Endodermal cell (in vitro differentiated cells): ENCODE measurements around the gene ENTPD2. TPM values are rescaled to one million over a fixed set of nuclear protein-coding genes. Genes with fewer than 3 reads are reported as not detected.

Experiments
- DNase-seq: peaks from one replicate; pipeline ENCODE4 v3.0.0-alpha.2; 2017
- H3K27ac ChIP-seq: 2 replicates; pipeline ENCODE4 v1.5.1; 2013; ENCODE audit warnings: mild to moderate bottlenecking, low read depth, low read length, moderate library complexity
- H3K27me3 ChIP-seq: 2 replicates; pipeline ENCODE4 v1.6.1; 2013; ENCODE audit warnings: mild to moderate bottlenecking, low read length, moderate library complexity; ENCODE audit not compliant: insufficient read depth, control insufficient read depth, poor library complexity, severe bottlenecking
- H3K36me3 ChIP-seq: 2 replicates; pipeline ENCODE4 v1.7.0; 2013; ENCODE audit warnings: mild to moderate bottlenecking, low read length, moderate library complexity; ENCODE audit not compliant: control insufficient read depth, insufficient read depth
- H3K4me1 ChIP-seq: one replicate; pipeline ENCODE4 v1.7.0; 2013; ENCODE audit warnings: low read length; ENCODE audit not compliant: control insufficient read depth, insufficient read depth
- H3K4me3 ChIP-seq: 2 replicates; pipeline ENCODE4 v1.5.1; 2013; ENCODE audit warnings: mild to moderate bottlenecking, low read length, moderate library complexity
- H3K9ac ChIP-seq: 2 replicates; pipeline ENCODE4 v1.6.1; 2013; ENCODE audit warnings: mild to moderate bottlenecking, low read length, moderate library complexity; ENCODE audit not compliant: poor library complexity, severe bottlenecking; ENCODE audit errors: extremely low read depth
- H3K9me3 ChIP-seq: 2 replicates; pipeline ENCODE4 v1.6.1; 2013; ENCODE audit warnings: mild to moderate bottlenecking, low read length, moderate library complexity; ENCODE audit not compliant: control insufficient read depth
- H3K27ac Mint-ChIP-seq: 2 replicates; pipeline ENCODE4 v1.8.0; 2020; ENCODE audit warnings: mixed read lengths
- H3K27me3 Mint-ChIP-seq: 2 replicates; pipeline ENCODE4 v1.8.0; 2021; ENCODE audit warnings: mild to moderate bottlenecking, mixed read lengths; ENCODE audit not compliant: insufficient read depth
- H3K36me3 Mint-ChIP-seq: 2 replicates; pipeline ENCODE4 v1.8.0; 2020; ENCODE audit warnings: low read depth, mixed read lengths
- H3K4me1 Mint-ChIP-seq: 2 replicates; pipeline ENCODE4 v1.8.0; 2020; ENCODE audit warnings: mixed read lengths
- H3K4me3 Mint-ChIP-seq: 2 replicates; pipeline ENCODE4 v1.8.0; 2020; ENCODE audit warnings: mild to moderate bottlenecking, moderate library complexity, mixed read lengths
- H3K9me3 Mint-ChIP-seq: 2 replicates; pipeline ENCODE4 v1.8.0; 2020; ENCODE audit warnings: mild to moderate bottlenecking, mixed read lengths
- WGBS, 2 experiments: methylation state at CpG; one replicate each; pipeline versions ENCODE4 v1.1.5 to v1.1.7; 2013; ENCODE audit warnings: missing lambda C conversion rate in 2 of 2, mixed read lengths in 1 of 2; ENCODE audit not compliant: insufficient coverage in 1 of 2, insufficient read length in 1 of 2; 5-methylcytosine and 5-hydroxymethylcytosine counted together
- total RNA-seq, 2 donors: library from RNA; stranded (reverse); fragmentation: NEBNext Ultra II Directional in 1 of 2; extraction: Animal tissue kit (Norgen Biotek cat#: 25700) in 1 of 2; gene quantifications; 2 replicates in 1 of 2; 3 replicates in 1 of 2; pipeline ENCODE4 v1.2.1, GENCODE V29; 2021
- TF ChIP-seq, protein P1 (sequence below): fragments of 200-600 bp; sonication (generic); conservative IDR thresholded peaks from 2 replicates; pipeline ENCODE4 v1.5.0; 2021; ENCODE audit warnings: antibody characterized with exemption, mild to moderate bottlenecking

Gene ENTPD2
- total RNA-seq, 2 donors from 2014 or later, result 1.2 to 2.4 TPM

DNA sequence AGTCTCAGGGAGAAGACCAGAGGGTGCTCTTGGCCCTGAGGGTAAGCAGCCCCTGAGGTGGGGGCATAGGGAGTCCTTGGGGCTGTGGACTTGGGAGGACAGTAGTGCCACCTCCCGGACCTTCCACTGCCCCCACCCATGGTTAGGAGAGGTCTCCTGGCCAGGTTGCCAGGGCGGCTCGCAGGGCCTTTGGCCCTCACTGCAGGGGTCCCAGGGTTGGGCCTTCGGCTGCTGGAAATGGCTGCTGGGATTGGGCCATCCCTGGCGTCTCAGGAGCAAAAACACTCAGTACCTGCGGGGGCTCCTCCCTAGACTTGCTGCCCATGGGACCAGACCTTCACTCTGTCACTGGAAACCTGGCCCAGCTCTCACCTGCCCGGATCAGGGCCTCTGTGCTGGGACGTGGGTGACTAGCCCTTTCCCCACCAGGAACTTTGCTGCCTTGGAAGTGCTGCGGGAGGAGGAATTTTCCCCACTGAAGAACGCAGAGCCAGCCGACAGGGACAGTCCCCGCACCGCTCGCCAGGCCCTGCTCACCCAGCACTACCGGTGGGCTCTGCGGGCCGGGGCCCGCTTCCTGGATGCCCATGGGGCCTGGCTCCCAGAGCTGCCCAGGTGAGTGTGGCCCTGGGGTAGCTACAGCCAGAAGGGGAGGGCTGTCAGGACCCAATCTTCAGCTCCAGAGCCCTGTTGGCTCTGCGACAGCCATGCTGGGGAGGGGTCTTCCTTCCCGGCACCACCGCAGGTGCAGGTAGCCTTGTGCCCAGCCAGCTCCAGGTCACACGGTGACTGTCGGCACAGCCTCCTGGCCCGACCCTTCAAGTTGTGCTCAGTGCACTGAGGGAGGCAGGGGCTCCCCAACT, 26.6 kb upstream of the ENTPD2 start:
- WGBS, 2 experiments, result 89 to 94% methylated on average over 20 to 24 of the region's 24 CpGs
- no peaks in the 10 kb centered on the region for H3K9me3 ChIP-seq
- H3K27ac ChIP-seq, result no peak overlapping the region
- no peaks in the 10 kb centered on the region for H3K9me3 Mint-ChIP-seq
- no peaks in the 10 kb centered on the region for H3K4me1 ChIP-seq
- H3K27me3 Mint-ChIP-seq, result peaks cover 34% of the 10 kb centered on the region
- DNase-seq, result peak; percentile 46
- peaks cover 37% of the 10 kb centered on the region for H3K27me3 ChIP-seq
- no peak overlapping the region for H3K4me3 ChIP-seq
- no peak overlapping the region for H3K4me3 Mint-ChIP-seq
- H3K27ac Mint-ChIP-seq, result no peak overlapping the region
- no peaks in the 10 kb centered on the region for H3K36me3 Mint-ChIP-seq
- H3K4me1 Mint-ChIP-seq, result no peaks in the 10 kb centered on the region
- no peaks in the 10 kb centered on the region for H3K36me3 ChIP-seq
- H3K9ac ChIP-seq, result no peak overlapping the region
- TF ChIP-seq, protein P1, sequence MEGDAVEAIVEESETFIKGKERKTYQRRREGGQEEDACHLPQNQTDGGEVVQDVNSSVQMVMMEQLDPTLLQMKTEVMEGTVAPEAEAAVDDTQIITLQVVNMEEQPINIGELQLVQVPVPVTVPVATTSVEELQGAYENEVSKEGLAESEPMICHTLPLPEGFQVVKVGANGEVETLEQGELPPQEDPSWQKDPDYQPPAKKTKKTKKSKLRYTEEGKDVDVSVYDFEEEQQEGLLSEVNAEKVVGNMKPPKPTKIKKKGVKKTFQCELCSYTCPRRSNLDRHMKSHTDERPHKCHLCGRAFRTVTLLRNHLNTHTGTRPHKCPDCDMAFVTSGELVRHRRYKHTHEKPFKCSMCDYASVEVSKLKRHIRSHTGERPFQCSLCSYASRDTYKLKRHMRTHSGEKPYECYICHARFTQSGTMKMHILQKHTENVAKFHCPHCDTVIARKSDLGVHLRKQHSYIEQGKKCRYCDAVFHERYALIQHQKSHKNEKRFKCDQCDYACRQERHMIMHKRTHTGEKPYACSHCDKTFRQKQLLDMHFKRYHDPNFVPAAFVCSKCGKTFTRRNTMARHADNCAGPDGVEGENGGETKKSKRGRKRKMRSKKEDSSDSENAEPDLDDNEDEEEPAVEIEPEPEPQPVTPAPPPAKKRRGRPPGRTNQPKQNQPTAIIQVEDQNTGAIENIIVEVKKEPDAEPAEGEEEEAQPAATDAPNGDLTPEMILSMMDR, result no peak

DNA sequence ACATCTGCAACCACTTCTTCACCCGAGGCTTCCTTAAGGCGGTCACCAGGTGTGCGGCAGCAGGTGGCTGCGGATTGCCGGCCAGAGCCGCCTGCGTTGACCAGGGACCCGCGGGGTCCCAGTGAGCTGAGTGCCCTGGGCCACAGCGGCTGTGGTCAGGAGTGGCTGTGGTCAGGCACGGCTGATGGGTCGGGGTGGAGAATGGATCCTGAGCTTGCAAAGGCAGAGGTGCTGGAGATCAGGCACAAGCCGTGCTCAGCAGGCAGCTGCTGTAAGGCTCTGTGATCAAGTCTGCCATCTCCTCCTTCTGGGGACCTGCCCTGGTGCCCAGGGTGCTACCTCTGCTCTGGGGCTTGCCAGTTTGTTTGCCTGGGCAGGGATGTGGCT, 25.5 kb upstream of the ENTPD2 start:
- no peak overlapping the region for H3K27ac Mint-ChIP-seq
- no peaks in the 10 kb centered on the region for H3K9me3 ChIP-seq
- no peaks in the 10 kb centered on the region for H3K9me3 Mint-ChIP-seq
- DNase-seq, result no peak
- H3K27ac ChIP-seq, result no peak overlapping the region
- H3K27me3 Mint-ChIP-seq, result peaks cover 36% of the 10 kb centered on the region
- H3K27me3 ChIP-seq, result peaks cover 37% of the 10 kb centered on the region
- WGBS, 2 experiments, result 85 to 86% methylated on average over 11 to 13 of the region's 13 CpGs
- H3K4me3 ChIP-seq, result no peak overlapping the region
- TF ChIP-seq, protein P1, result no peak
- no peaks in the 10 kb centered on the region for H3K4me1 Mint-ChIP-seq
- no peak overlapping the region for H3K4me3 Mint-ChIP-seq
- H3K36me3 ChIP-seq, result no peaks in the 10 kb centered on the region
- no peaks in the 10 kb centered on the region for H3K36me3 Mint-ChIP-seq
- no peaks in the 10 kb centered on the region for H3K4me1 ChIP-seq
- H3K9ac ChIP-seq, result no peak overlapping the region

DNA sequence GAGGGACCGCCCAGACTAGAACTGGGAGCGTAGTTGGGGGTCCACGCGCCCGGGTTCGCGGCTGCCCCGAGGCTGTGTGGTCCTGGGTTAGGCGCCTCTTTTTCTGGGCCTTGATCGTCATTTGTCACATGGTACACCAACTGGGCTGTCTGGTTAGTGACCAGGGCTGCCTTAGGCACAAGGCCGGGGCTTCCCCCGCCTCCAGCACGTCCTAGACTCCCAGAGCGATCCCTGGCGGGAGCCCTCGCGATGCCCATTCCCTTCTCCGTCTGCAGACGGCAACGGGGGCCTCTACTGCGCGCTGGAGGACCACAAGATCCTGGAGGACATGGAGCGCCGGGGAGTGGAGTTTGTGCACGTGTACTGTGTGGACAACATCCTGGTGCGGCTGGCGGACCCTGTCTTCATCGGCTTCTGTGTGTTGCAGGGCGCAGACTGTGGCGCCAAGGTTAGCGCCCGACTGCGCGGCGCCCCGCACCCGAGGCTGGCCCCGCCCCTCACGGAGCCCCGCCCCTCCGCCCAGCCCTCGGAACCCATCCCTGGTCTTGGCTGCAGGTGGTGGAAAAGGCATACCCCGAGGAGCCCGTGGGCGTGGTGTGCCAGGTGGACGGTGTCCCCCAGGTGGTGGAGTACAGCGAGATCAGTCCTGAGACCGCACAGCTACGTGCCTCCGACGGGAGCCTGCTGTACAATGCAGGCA, 25.0 kb upstream of the ENTPD2 start:
- TF ChIP-seq, protein P1, result no peak
- no peaks in the 10 kb centered on the region for H3K4me1 ChIP-seq
- Mint-ChIP-seq H3K4me1 (no peaks in the 10 kb centered on the region), H3K27ac (no peak overlapping the region), H3K27me3 (peaks cover 38% of the 10 kb centered on the region), H3K9me3 (no peaks in the 10 kb centered on the region), H3K4me3 (peak overlapping the region; percentile 50), H3K36me3 (no peaks in the 10 kb centered on the region)
- peaks cover 37% of the 10 kb centered on the region for H3K27me3 ChIP-seq
- H3K36me3 ChIP-seq, result no peaks in the 10 kb centered on the region
- no peak overlapping the region for H3K27ac ChIP-seq
- H3K9ac ChIP-seq, result no peak overlapping the region
- WGBS, 2 experiments, result 42 to 50% methylated on average over 33 to 51 of the region's 51 CpGs
- no peak overlapping the region for H3K4me3 ChIP-seq
- DNase-seq, result peak; percentile 89
- no peaks in the 10 kb centered on the region for H3K9me3 ChIP-seq
